Fibroblast of lung (primary cell): ENCODE data around the gene ZZZ3. TPM values are rescaled to one million over a fixed set of nuclear protein-coding genes. Genes with fewer than 3 reads are reported as not detected.

Experiments
- DNase-seq, 2 donors: peaks; one replicate each; pipeline versions ENCODE4 v3.0.0 to v3.0.0-alpha.2; 2010; ENCODE audit warnings: low read depth in 2 of 2
- H2AFZ ChIP-seq: 2 replicates; pipeline ENCODE4 v1.5.1; 2012; ENCODE audit warnings: low read length, control low read depth, inconsistent platforms
- H3K27ac ChIP-seq: 2 replicates; pipeline ENCODE4 v1.5.1; 2011; ENCODE audit warnings: low read length, control low read depth; ENCODE audit not compliant: insufficient read depth
- H3K27me3 ChIP-seq: 2 replicates; pipeline ENCODE4 v1.5.1; 2011; ENCODE audit warnings: mild to moderate bottlenecking, low read length; ENCODE audit not compliant: control insufficient read depth, insufficient read depth
- H3K36me3 ChIP-seq: 2 replicates; pipeline ENCODE4 v1.5.1; 2011; ENCODE audit warnings: low read length; ENCODE audit not compliant: control insufficient read depth, insufficient read depth
- H3K4me1 ChIP-seq: 2 replicates; pipeline ENCODE4 v1.5.1; 2011; ENCODE audit warnings: low read length; ENCODE audit not compliant: control insufficient read depth, insufficient read depth; ENCODE audit errors: extremely low read depth
- H3K4me2 ChIP-seq: 2 replicates; pipeline ENCODE4 v1.5.1; 2011; ENCODE audit warnings: low read length, control low read depth; ENCODE audit not compliant: insufficient read depth; ENCODE audit errors: extremely low read depth
- H3K4me3 ChIP-seq, 4 experiments: fragments of 200-600 bp in 1 of 4; sonication (generic) in 1 of 4; replicated peaks in 1 of 4; 2 replicates each; pipeline ENCODE4 v1.5.1; 2011 to 2016; ENCODE audit warnings: low read length in 4 of 4, low read depth in 3 of 4, mild to moderate bottlenecking in 3 of 4, control low read depth in 2 of 4, inconsistent platforms in 1 of 4, mixed read lengths in 1 of 4; ENCODE audit not compliant: insufficient read depth in 1 of 4; ENCODE audit errors: control extremely low read depth in 1 of 4
- H3K79me2 ChIP-seq: 2 replicates; pipeline ENCODE4 v1.5.1; 2012; ENCODE audit warnings: mild to moderate bottlenecking, low read length, inconsistent platforms; ENCODE audit not compliant: control insufficient read depth, insufficient read depth
- H3K9ac ChIP-seq: 2 replicates; pipeline ENCODE4 v1.5.1; 2011; ENCODE audit warnings: mild to moderate bottlenecking, low read length, control low read depth; ENCODE audit not compliant: insufficient read depth
- H3K9me3 ChIP-seq: 2 replicates; pipeline ENCODE4 v1.5.1; 2012; ENCODE audit warnings: low read depth, low read length; ENCODE audit not compliant: control insufficient read depth, insufficient read depth
- H4K20me1 ChIP-seq: 2 replicates; pipeline ENCODE4 v1.5.1; 2011; ENCODE audit warnings: low read length; ENCODE audit not compliant: control insufficient read depth, insufficient read depth; ENCODE audit errors: extremely low read depth
- EZH2 ChIP-seq: IDR thresholded peaks from 2 replicates; pipeline ENCODE4 v1.5.1; 2012; ENCODE audit warnings: low read length, control low read depth, mild to moderate bottlenecking; ENCODE audit errors: missing control alignments
- polyA plus RNA-seq, 2 donors: library from polyadenylated mRNA; depleted of rRNA in 1 of 2; stranded (reverse) in 1 of 2; unstranded in 1 of 2; fragments of >200 nt; gene quantifications; 2 replicates each; pipeline ENCODE4 v1.2.1, GENCODE V29; 2011 to 2012; ENCODE audit warnings: missing spikeins in 1 of 2
- total RNA-seq: library from RNA; depleted of rRNA; stranded (reverse); fragments of >200 nt; gene quantifications from 2 replicates; pipeline ENCODE4 v1.2.1, GENCODE V29; 2014
- TF ChIP-seq, protein P1 (sequence below), 2 donors: IDR thresholded peaks in 1 of 2; conservative IDR thresholded peaks in 1 of 2; 1 replicate in 1 of 2; 2 replicates in 1 of 2; pipeline ENCODE4 v1.5.1; 2011 to 2012; ENCODE audit warnings: low read length in 2 of 2, control low read depth in 1 of 2, inconsistent platforms in 1 of 2, low read depth in 1 of 2, mild to moderate bottlenecking in 1 of 2

Gene ZZZ3
- total and polyA plus RNA-seq, 2 donors (not counting 1 experiment from before 2014, with no cell fraction given), result 38.6 to 111 TPM

DNA sequence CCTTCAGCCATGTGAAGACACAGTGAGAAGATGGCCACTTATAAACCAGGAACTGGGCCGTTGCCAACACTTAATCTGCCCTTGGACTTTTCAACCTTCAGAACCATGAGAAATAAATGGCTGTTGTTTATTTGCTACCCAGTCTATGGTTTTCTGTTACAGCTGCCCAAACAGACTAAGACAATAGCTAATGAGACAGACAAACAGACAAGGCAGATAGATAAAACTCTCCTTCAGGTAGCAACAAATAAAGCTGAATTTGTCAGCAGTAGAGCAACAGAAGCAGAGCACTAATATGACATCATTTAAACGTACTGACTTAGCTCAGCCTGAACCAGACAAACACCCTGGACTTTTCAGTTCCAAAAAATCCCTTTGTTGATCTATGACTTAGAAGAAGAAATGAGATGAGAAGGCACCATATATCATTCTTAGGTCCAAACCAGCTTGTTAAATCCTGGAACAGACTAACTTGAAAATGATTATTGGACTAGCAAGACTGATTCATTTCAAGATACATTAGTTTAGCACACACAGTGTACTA lies 27.0 kb downstream of the ZZZ3 start:
- no peak overlapping the region for H3K27ac ChIP-seq
- no peak overlapping the region for H3K4me3 ChIP-seq
- peaks cover 5% of the 10 kb centered on the region for H3K4me1 ChIP-seq
- peaks cover 78% of the 10 kb centered on the region for H3K79me2 ChIP-seq
- no peaks in the 10 kb centered on the region for H3K36me3 ChIP-seq
- peaks cover 2% of the 10 kb centered on the region for H4K20me1 ChIP-seq
- H3K9ac ChIP-seq, result no peak overlapping the region
- H3K27me3 ChIP-seq, result no peaks in the 10 kb centered on the region
- no peak overlapping the region for H2AFZ ChIP-seq
- DNase-seq, result peak in 1 of 2 donors; percentile 9
- no peaks in the 10 kb centered on the region for H3K9me3 ChIP-seq
- H3K4me2 ChIP-seq, result no peak overlapping the region
- TF ChIP-seq EZH2, result no peak
- TF ChIP-seq, protein P1, sequence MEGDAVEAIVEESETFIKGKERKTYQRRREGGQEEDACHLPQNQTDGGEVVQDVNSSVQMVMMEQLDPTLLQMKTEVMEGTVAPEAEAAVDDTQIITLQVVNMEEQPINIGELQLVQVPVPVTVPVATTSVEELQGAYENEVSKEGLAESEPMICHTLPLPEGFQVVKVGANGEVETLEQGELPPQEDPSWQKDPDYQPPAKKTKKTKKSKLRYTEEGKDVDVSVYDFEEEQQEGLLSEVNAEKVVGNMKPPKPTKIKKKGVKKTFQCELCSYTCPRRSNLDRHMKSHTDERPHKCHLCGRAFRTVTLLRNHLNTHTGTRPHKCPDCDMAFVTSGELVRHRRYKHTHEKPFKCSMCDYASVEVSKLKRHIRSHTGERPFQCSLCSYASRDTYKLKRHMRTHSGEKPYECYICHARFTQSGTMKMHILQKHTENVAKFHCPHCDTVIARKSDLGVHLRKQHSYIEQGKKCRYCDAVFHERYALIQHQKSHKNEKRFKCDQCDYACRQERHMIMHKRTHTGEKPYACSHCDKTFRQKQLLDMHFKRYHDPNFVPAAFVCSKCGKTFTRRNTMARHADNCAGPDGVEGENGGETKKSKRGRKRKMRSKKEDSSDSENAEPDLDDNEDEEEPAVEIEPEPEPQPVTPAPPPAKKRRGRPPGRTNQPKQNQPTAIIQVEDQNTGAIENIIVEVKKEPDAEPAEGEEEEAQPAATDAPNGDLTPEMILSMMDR (conservative IDR thresholded peaks at IDR 0.05 in 1 of 2, IDR thresholded peaks at IDR 0.05 in 1 of 2; ENCODE audit: low read depth in 1 of 2, low read length in 2 of 2), result no peak

DNA sequence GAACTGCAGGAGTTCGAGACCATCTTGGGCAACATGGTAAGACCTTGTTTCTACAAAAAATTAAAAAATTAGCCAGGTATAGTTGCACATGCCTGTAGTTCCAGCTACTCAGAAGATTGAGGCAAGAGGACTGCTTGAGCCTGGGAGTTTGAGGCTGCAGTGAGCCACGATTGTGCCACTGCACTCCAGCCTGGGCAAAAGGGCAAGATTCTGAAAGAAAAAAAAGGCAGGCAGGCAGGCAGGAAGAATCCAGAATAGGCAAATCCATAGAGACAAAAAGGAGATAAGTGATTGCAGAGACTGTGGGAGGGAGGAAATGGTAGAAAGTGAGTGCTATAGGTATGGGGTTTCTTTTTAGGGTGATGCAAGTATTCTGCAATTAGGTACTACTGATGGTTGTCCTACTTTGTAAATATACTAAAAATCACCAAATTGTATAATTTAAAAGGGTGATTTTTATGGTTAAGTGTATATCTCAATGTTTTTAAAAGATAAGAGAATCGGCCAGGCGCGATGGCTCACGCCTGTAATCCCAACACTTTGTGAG lies 29.4 kb downstream of the ZZZ3 start:
- TF ChIP-seq EZH2, result no peak
- TF ChIP-seq, protein P1 (conservative IDR thresholded peaks at IDR 0.05 in 1 of 2, IDR thresholded peaks at IDR 0.05 in 1 of 2; ENCODE audit: low read depth in 1 of 2, low read length in 2 of 2), result no peak
- no peaks in the 10 kb centered on the region for H3K27me3 ChIP-seq
- peaks cover 2% of the 10 kb centered on the region for H4K20me1 ChIP-seq
- H3K36me3 ChIP-seq, result no peaks in the 10 kb centered on the region
- no peak overlapping the region for H3K9ac ChIP-seq
- H3K4me2 ChIP-seq, result no peak overlapping the region
- no peak overlapping the region for H3K27ac ChIP-seq
- H3K4me3 ChIP-seq, result no peak overlapping the region
- H3K9me3 ChIP-seq, result no peaks in the 10 kb centered on the region
- no peak overlapping the region for H2AFZ ChIP-seq
- H3K79me2 ChIP-seq, result peaks cover 83% of the 10 kb centered on the region
- no peak for DNase-seq
- peaks cover 5% of the 10 kb centered on the region for H3K4me1 ChIP-seq

DNA sequence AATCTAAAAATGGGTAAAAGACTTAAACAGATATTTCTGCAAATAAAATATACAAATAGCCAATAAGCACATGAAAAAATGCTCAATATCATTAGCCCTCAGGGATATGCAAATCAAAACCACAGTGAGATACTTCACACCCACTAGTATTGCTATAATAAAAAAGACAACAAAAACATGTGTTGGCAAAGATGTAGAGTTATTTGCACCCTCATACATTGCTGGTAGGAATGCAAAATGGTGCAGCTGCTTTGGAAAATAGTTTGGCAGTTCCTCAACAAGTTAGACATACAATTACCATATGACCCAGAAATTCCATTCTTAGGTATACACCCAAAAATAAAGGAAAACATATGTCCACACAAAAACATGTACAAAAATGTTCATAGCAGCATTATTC lies 30.2 kb downstream of the ZZZ3 start:
- no peak for TF ChIP-seq EZH2
- TF ChIP-seq, protein P1 (conservative IDR thresholded peaks at IDR 0.05 in 1 of 2, IDR thresholded peaks at IDR 0.05 in 1 of 2; ENCODE audit: low read depth in 1 of 2, low read length in 2 of 2), result no peak

More for the DNA sequence above, 30.2 kb downstream of the ZZZ3 start:
- no peak overlapping the region for H3K4me2 ChIP-seq
- H3K9ac ChIP-seq, result no peak overlapping the region
- H3K9me3 ChIP-seq, result no peaks in the 10 kb centered on the region
- peaks cover 5% of the 10 kb centered on the region for H3K4me1 ChIP-seq
- H2AFZ ChIP-seq, result no peak overlapping the region
- peak; percentile 25 to 29 for DNase-seq
- H3K27me3 ChIP-seq, result no peaks in the 10 kb centered on the region
- no peak overlapping the region for H3K4me3 ChIP-seq
- no peak overlapping the region for H3K27ac ChIP-seq
- no peaks in the 10 kb centered on the region for H3K36me3 ChIP-seq
- peaks cover 84% of the 10 kb centered on the region for H3K79me2 ChIP-seq
- peaks cover 1% of the 10 kb centered on the region for H4K20me1 ChIP-seq
